Esophagus (tissue), 2 donors: ENCODE results near the gene THADA. TPM values are rescaled to one million over a fixed set of nuclear protein-coding genes. Genes with fewer than 3 reads are reported as not detected.

Source experiments
- H3K27ac ChIP-seq, 2 donors: one replicate each; pipeline ENCODE4 v1.5.1; 2013; ENCODE audit warnings: low read depth in 2 of 2, mild to moderate bottlenecking in 2 of 2, inconsistent platforms in 1 of 2, low read length in 1 of 2, moderate library complexity in 1 of 2
- H3K27me3 ChIP-seq, 2 donors: one replicate each; pipeline ENCODE4 v1.6.1; 2013; ENCODE audit warnings: low read length in 2 of 2, control low read depth in 1 of 2, mild to moderate bottlenecking in 1 of 2; ENCODE audit not compliant: insufficient read depth in 2 of 2, control insufficient read depth in 1 of 2
- H3K36me3 ChIP-seq, 2 donors: one replicate each; pipeline ENCODE4 v1.6.1; 2013; ENCODE audit warnings: low read length in 1 of 2; ENCODE audit not compliant: control insufficient read depth in 2 of 2, insufficient read depth in 2 of 2
- H3K4me1 ChIP-seq, 2 donors: one replicate each; pipeline ENCODE4 v1.6.1; 2013; ENCODE audit warnings: low read length in 1 of 2; ENCODE audit not compliant: control insufficient read depth in 2 of 2, insufficient read depth in 2 of 2
- H3K4me3 ChIP-seq, 2 donors: one replicate each; pipeline ENCODE4 v1.5.1; 2013; ENCODE audit warnings: low read length in 2 of 2, mild to moderate bottlenecking in 2 of 2, low read depth in 1 of 2, moderate library complexity in 1 of 2
- H3K9me3 ChIP-seq, 2 donors: one replicate each; pipeline ENCODE4 v1.6.1; 2013; ENCODE audit warnings: mild to moderate bottlenecking in 2 of 2, low read depth in 1 of 2, low read length in 1 of 2, moderate library complexity in 1 of 2; ENCODE audit not compliant: control insufficient read depth in 2 of 2, insufficient read depth in 1 of 2
- WGBS, 2 donors: extraction: QIAGEN DNeasy Blood & Tissue Kit; methylation state at CpG; one replicate each; pipeline ENCODE4 v1.1.7; 2013; 5-methylcytosine and 5-hydroxymethylcytosine counted together
- polyA plus RNA-seq, 2 donors: library from polyadenylated mRNA; stranded (reverse); fragments of 200-250 nt; gene quantifications; one replicate each; pipeline ENCODE4 v1.2.3, GENCODE V29; 2013
- donor health status: healthy with polysubstance abuse.
- donor health status: Bipolar disorder and iron deficiency.

Gene THADA
- polyA plus RNA-seq, 2 donors: 8.3 to 13.2 TPM

DNA sequence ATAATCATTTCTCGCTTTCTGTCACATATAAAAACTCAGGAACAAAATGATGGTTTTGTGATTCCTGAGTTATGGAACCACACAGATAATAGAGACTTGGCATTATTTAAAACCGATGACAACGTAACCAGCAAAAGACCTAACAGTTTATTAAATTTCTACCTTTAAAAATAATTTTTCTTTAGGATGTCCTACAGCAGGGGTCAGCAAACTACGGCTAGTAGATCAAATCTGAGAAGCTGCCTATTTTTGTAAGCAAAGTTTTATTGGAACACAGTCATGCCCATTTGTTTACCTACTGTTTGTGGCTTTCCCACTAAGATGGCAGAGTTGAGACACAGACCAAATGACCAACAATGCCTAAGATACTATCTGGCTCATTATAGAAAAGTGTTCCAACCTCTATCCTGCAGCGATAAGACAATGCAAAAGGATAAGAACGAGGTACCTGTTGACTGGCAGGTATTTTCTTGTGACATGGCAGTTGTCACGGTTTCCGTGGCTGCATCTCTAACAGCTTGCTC lies 316.5 kb downstream of the THADA start:
- Histone ChIP-seq H3K36me3 (peaks cover 0 to 9% of the 10 kb centered on the region in 2 donors), H3K9me3 (peaks cover 0 to 4% of the 10 kb centered on the region in 2 donors), H3K4me3 (no peak overlapping the region), H3K27me3 (no peaks in the 10 kb centered on the region), H3K4me1 (peaks cover 0 to 10% of the 10 kb centered on the region in 2 donors), H3K27ac (no peak overlapping the region)
- WGBS, 2 donors: 93 to 94% methylated on average over 8 of the region's 8 CpGs

DNA sequence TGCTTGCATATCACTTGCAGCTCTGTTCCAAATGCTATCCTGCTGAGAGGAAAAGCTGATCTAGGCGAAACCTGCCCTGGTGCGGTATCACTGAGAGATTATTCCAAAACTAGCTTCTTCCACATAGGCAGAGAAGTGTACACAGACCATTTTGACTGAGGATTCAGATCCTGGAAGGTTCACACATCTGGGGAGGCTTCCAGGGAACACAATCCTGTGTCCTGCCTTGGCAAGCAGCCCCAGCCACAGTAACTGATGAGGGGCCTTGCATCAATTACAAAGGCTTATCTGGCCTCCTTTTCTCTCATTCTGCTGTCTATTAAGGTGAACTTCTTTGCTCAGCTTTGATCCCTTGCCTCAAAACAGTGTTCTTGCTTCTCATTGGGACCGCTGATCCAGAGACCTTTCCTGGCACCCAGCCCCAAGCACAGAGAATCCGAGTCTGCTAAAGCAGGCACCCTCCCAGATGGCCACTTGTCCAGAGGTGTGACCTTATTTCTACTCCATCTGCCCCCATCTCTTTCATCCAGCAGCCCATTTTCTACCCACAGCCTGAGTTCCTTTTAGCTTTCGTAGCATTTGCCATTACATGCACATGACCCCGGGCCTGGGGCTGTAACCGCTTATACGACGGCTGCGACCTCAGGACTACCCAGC lies 317.1 kb downstream of the THADA start:
- Histone ChIP-seq H3K4me1 (peaks cover 0 to 10% of the 10 kb centered on the region in 2 donors), H3K36me3 (peaks cover 0 to 7% of the 10 kb centered on the region in 2 donors), H3K27me3 (no peaks in the 10 kb centered on the region), H3K27ac (no peak overlapping the region), H3K4me3 (no peak overlapping the region), H3K9me3 (no peaks in the 10 kb centered on the region)
- 87 to 92% methylated on average over 10 of the region's 10 CpGs for WGBS, 2 donors

DNA sequence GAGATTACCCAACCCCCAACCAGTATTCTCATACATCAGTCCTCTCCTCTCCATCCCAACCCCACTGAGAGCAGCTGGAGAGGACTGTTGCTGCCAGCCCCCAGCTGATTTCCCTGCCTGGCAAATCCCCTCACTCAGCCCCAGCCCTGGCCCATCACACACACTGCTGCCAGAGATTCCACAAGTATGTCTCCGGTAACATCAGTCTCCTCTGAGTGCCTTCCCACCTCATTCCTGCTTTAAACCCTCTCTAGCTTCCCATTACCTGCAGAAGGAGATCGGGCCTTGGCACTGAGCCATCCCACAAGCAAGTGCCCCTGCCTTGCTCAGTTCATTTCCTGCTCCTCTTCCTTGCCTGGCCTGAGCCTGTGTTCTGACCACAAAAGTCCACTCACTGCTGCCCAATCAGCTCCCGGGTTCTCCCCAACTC lies 318.9 kb downstream of the THADA start:
- H3K4me1 ChIP-seq: peaks cover 0 to 10% of the 10 kb centered on the region in 2 donors
- H3K9me3 ChIP-seq: no peaks in the 10 kb centered on the region
- H3K36me3 ChIP-seq: peaks cover 0 to 7% of the 10 kb centered on the region in 2 donors
- no peaks in the 10 kb centered on the region for H3K27me3 ChIP-seq
- H3K27ac ChIP-seq: peak overlapping the region; percentile 27 to 57
- H3K4me3 ChIP-seq: no peak overlapping the region
- 54 to 55% methylated on average over 3 of the region's 3 CpGs for WGBS, 2 donors

DNA sequence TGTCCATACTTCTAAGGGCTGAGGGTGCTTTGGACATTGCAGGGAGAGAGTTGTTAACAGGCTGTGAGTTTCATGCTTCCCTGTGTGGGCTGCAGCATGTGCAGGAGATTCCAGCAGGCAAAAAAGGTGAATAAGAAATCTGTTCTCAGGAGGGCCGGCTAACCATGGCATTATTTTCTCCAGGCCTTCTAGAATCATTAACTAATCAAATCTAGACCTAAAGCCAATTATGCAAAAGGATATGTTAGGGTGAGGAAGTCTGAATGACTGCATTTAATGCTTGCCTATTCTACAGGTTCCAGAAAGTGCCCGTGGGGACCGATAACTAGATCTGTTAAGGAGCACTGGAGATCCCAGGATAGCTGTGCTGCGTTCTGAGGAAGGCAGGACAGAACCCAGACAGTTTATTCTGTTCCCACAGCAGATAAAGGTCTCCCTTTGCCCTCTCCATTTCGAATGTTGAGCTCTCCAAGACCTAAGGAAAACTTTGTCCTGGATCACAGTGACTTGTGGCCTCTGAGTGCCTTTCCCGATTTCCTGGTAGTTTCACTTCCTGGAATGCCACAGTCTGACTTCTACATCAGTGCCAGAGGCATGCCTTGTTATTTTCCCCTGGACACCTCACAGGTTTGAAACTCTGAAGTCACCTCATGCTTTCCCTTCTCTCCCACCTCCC lies 319.4 kb downstream of the THADA start:
- Histone ChIP-seq H3K9me3 (no peaks in the 10 kb centered on the region), H3K4me1 (peaks cover 0 to 10% of the 10 kb centered on the region in 2 donors), H3K27me3 (no peaks in the 10 kb centered on the region), H3K27ac (peak overlapping the region; percentile 27 to 57), H3K36me3 (peaks cover 0 to 4% of the 10 kb centered on the region in 2 donors), H3K4me3 (no peak overlapping the region)
- 58 to 65% methylated on average over 6 of the region's 6 CpGs for WGBS, 2 donors

DNA sequence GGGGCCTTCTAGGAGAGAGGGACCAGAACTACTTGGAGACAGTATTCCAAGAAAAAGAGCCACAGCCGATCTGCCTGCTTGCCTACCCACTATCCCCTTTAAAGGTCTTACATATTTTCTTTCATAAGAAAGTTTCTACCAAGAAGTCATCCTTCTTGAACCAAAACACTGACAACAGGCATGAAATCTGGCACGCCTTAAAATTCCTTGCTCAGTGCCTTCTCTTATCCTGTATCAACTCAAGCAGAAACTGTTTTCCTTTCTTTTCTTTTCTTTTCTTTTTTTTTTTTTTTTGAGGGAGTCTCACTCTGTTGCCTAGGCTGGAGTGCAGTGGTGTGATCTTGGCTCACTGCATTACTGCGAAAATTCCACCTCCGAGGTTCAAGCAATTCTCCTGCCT lies 321.1 kb downstream of the THADA start:
- H3K4me1 ChIP-seq: peaks cover 0 to 10% of the 10 kb centered on the region in 2 donors
- no peaks in the 10 kb centered on the region for H3K9me3 ChIP-seq
- no peak overlapping the region for H3K4me3 ChIP-seq
- no peak overlapping the region for H3K27ac ChIP-seq
- H3K27me3 ChIP-seq: no peaks in the 10 kb centered on the region
- peaks cover 0 to 4% of the 10 kb centered on the region in 2 donors for H3K36me3 ChIP-seq
- 80 to 90% methylated on average over 4 of the region's 4 CpGs for WGBS, 2 donors

DNA sequence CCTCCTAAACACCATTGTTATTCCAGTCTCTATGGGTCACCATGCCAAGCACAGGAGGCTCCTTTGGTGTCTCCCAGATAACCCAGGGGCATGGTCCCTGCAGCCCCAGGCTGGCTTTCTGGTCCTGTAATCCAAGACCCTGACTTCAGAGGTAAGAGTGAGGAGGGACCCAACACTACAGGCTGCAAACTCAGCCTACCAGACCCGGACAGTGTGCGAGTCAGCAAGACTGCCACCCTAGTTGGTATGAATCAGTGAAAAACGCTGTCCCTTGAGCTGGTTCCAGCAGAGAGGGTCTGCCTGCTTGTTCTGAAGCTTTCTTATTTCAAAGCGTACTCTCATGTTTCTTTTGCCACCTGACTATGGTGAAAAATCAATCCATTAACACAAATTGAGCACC lies 321.8 kb downstream of the THADA start:
- no peak overlapping the region for H3K4me3 ChIP-seq
- peaks cover 0 to 4% of the 10 kb centered on the region in 2 donors for H3K36me3 ChIP-seq
- peaks cover 0 to 14% of the 10 kb centered on the region in 2 donors for H3K4me1 ChIP-seq
- 88 to 90% methylated on average over 4 of the region's 4 CpGs for WGBS, 2 donors
- H3K27ac ChIP-seq: no peak overlapping the region
- no peaks in the 10 kb centered on the region for H3K9me3 ChIP-seq
- H3K27me3 ChIP-seq: no peaks in the 10 kb centered on the region

DNA sequence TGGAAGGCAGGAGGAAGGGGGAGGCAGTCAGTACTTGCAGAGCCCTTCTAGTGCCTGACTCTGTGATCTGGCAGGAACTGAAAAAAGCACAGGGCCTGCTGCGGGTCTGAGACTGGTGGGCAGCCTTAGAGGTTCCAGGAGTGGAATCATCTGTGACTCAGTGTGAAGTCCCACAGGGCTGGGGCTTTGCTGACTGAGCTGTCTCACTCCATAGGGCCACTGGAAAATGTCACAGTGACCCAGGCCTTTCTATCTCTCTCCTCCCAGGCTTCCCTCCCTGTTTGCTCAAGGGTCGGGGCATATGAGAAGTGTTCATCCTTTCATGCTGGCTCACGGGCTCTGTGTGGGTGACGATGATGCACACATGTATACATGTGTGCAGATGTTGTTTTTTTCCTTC lies 322.3 kb downstream of the THADA start:
- Histone ChIP-seq H3K4me3 (no peak overlapping the region), H3K36me3 (peaks cover 0 to 3% of the 10 kb centered on the region in 2 donors), H3K9me3 (no peaks in the 10 kb centered on the region), H3K4me1 (peaks cover 0 to 14% of the 10 kb centered on the region in 2 donors), H3K27me3 (no peaks in the 10 kb centered on the region), H3K27ac (peak overlapping the region in 1 of 2 donors; percentile 16)
- WGBS, 2 donors: 77 to 94% methylated on average over 4 of the region's 4 CpGs

DNA sequence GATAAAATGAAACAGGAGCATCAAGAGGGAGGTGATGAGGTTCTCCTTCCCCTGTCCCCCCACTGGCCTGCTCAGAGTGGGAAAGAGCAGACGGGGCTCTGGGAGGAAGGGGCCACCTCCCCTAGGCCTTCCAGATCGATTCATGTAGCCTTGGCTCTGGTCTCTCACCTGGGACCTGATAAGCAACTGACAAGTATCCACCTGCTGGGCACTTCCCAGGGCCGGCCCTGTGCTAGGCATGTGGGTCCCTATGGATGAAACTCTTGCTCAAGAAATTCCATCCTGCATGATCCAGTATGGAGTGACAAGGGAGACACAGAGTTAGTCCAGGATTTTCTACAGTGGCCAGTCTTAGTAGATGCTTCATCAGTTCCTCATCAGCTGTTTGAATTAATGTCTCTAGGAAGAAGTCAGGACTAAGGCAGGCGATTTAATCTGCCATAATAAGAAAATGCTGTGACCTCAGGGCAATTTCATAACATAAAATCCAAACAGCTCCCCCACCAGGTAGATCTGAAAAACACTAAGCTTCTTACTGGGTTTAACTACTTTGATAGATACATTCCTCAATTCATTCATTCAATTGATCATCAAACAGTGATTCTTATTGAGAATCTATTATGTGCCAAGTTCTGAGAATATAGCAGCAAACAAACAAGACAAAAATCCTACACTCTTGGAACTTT lies 324.8 kb downstream of the THADA start:
- no peaks in the 10 kb centered on the region for H3K36me3 ChIP-seq
- no peaks in the 10 kb centered on the region for H3K27me3 ChIP-seq
- peaks cover 0 to 4% of the 10 kb centered on the region in 2 donors for H3K4me1 ChIP-seq
- no peak overlapping the region for H3K27ac ChIP-seq
- no peaks in the 10 kb centered on the region for H3K9me3 ChIP-seq
- 79 to 85% methylated on average over 4 of the region's 4 CpGs for WGBS, 2 donors
- no peak overlapping the region for H3K4me3 ChIP-seq

DNA sequence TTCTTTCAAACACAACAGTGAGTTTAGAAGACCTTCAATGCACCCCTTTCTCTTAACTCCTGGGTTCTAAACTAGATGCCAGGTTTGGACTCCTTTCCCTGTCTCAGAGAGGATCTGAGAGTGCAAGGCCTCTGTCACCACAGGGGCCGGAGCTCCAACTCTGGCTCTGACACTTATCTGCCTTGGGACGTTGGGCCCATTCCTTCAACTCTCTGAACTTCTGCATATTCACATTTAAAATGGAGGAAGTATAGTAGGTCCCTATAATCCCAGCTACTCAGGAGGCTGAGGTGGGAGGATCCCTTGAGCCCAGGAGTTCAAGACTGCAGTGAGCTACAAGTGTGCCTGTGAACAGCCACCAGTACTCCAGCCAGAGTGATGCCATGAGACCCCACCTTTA lies 325.4 kb downstream of the THADA start:
- Histone ChIP-seq H3K36me3 (no peaks in the 10 kb centered on the region), H3K4me3 (no peak overlapping the region), H3K27me3 (no peaks in the 10 kb centered on the region), H3K4me1 (peaks cover 0 to 4% of the 10 kb centered on the region in 2 donors), H3K27ac (peak overlapping the region; percentile 48 to 52), H3K9me3 (no peaks in the 10 kb centered on the region)
- WGBS, 2 donors: 88 to 93% methylated on average over 2 of the region's 2 CpGs
